Neutrophil (primary cell): Measurements from ENCODE around the gene HTR4.
"Not testable (repeated sequence)": the region's sequence is repeated elsewhere in the genome, so short reads cannot be mapped to it uniquely, and the experiment has no call there.

Experiments used
- H3K27ac ChIP-seq: fragments of 200-600 bp; sonication (generic); 2 replicates; pipeline ENCODE4 v1.5.1; 2016; ENCODE audit warnings: mild to moderate bottlenecking, moderate library complexity
- H3K27me3 ChIP-seq: fragments of 200-600 bp; sonication (generic); 2 replicates; pipeline ENCODE4 v1.6.0; 2016; ENCODE audit warnings: mild to moderate bottlenecking
- H3K36me3 ChIP-seq: fragments of 200-600 bp; sonication (generic); 2 replicates; pipeline ENCODE4 v1.5.1; 2017
- H3K4me1 ChIP-seq, 2 experiments: fragments of 200-600 bp in 1 of 2; sonication (generic) in 1 of 2; 1 replicate in 1 of 2; 2 replicates in 1 of 2; pipeline versions ENCODE4 v1.5.1 to v1.6.1; 2013 to 2016; ENCODE audit warnings: low read depth in 1 of 2, low read length in 1 of 2, mild to moderate bottlenecking in 1 of 2, moderate library complexity in 1 of 2; ENCODE audit not compliant: control insufficient read depth in 1 of 2, insufficient read depth in 1 of 2
- H3K4me3 ChIP-seq, 2 experiments: fragments of 200-600 bp in 1 of 2; sonication (generic) in 1 of 2; 1 replicate in 1 of 2; 2 replicates in 1 of 2; pipeline ENCODE4 v1.5.1; 2013 to 2016; ENCODE audit warnings: low read depth in 1 of 2, low read length in 1 of 2, mild to moderate bottlenecking in 1 of 2, moderate library complexity in 1 of 2
- H3K9me3 ChIP-seq: fragments of 200-600 bp; sonication (generic); 2 replicates; pipeline ENCODE4 v1.5.1; 2016
- TF ChIP-seq, protein P1 (sequence below): fragments of 200-600 bp; sonication (generic); IDR thresholded peaks from 2 replicates; pipeline ENCODE4 v1.5.1; 2016; ENCODE audit warnings: antibody characterized with exemption

HTR4 gene

DNA sequence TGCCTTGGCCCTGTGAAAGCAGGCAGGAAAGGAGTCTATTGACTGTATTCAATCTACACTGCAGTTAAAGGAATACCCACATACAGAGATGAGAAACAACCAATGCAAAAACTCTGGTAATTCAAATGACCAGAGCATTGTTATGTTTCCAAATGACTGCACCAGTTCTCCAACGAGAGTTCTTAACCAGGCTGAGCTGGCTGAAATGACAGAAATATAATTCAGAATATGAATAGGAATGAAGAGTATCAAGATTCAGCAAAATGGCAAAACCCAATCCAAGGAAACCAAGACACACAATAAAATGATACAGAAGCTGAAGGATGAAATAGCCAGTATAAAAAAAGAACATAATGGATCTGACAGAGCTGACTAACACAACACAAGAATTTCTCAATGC, 119.1 kb downstream of the HTR4 start:
- Histone ChIP-seq H3K4me3 (no peak overlapping the region), H3K27me3 (no peaks in the 10 kb centered on the region), H3K36me3 (no peaks in the 10 kb centered on the region), H3K9me3 (no peaks in the 10 kb centered on the region), H3K27ac (no peak overlapping the region), H3K4me1 (no peaks in the 10 kb centered on the region)
- TF ChIP-seq, protein P1, sequence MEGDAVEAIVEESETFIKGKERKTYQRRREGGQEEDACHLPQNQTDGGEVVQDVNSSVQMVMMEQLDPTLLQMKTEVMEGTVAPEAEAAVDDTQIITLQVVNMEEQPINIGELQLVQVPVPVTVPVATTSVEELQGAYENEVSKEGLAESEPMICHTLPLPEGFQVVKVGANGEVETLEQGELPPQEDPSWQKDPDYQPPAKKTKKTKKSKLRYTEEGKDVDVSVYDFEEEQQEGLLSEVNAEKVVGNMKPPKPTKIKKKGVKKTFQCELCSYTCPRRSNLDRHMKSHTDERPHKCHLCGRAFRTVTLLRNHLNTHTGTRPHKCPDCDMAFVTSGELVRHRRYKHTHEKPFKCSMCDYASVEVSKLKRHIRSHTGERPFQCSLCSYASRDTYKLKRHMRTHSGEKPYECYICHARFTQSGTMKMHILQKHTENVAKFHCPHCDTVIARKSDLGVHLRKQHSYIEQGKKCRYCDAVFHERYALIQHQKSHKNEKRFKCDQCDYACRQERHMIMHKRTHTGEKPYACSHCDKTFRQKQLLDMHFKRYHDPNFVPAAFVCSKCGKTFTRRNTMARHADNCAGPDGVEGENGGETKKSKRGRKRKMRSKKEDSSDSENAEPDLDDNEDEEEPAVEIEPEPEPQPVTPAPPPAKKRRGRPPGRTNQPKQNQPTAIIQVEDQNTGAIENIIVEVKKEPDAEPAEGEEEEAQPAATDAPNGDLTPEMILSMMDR = no peak

DNA sequence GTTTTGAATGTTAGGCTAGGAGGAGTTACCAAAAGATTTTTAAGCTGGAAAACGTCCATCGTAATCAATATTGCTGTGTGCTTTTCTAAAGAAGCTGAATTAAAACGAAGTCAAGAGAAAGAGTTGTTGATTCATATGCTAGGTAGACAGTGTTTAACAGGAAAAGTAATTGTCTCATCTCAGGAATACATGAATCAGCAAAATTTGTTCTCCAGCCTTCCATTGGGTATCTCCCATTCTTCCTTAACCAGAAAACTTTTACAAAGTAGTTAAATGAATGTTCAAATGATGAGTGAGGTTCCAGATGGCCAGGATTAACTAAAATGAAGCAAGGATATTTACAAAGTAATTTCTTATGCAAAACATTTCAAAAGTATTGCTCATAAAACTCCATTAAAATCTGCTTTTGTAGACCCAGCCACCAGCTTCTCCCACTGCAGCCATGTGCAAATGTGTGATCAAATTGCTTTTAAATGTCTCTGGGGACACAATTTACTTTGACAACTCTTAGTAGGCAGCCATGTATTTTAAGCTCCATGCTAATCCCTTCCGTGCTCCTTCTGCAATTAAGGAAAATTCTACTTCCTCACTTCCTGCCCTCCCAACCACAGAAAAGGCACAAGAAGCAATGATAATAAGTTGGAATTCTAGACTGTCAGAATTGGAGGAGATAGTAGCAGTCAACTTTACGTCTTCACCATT, 121.2 kb downstream of the HTR4 start:
- H3K4me3 ChIP-seq = no peak overlapping the region
- H3K36me3 ChIP-seq = no peaks in the 10 kb centered on the region
- H3K27me3 ChIP-seq = no peaks in the 10 kb centered on the region
- no peaks in the 10 kb centered on the region for H3K9me3 ChIP-seq
- H3K27ac ChIP-seq = no peak overlapping the region
- no peaks in the 10 kb centered on the region for H3K4me1 ChIP-seq
- TF ChIP-seq, protein P1 = no peak

DNA sequence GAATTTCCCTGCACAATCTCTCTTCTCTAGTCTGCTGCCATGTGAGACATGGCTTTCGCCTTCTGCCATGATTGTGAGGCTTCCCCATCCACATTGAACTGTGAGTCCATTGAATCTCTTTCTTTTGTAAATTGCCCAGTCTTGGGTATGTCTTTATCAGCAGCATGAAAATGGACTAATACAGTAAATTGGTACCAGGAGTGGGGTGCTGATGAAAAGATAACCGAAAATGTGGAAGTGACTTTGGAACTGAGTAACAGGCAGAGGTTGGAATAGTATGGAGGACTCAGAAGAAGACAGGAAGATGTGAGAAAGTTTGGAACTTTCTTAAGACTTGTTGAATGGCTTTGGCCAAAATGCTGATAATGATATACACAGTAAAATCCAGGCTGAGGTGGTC, 124.9 kb downstream of the HTR4 start:
- H3K27me3 ChIP-seq, H3K27ac ChIP-seq, H3K9me3 ChIP-seq, H3K4me1 ChIP-seq, H3K4me3 ChIP-seq, H3K36me3 ChIP-seq: not testable (repeated sequence)

DNA sequence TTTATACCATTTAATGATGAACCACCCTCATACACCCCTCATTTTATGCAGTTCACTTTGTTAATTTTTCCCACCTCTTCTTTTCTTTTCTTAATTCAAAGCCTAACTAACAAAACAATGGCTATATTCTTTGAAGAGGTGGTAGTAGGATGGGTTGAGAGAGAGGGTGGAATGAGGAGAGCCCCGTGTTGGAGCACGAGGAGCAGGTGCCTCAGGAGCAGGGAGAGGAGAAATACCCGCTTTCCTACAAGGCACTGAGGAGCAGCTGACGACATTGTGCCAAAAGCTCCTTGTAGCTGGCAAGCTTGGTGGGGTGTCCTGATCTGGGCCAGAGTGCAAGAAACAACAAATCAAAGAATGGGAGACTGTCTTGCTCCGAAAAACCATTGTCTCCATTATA, 129.6 kb downstream of the HTR4 start:
- Histone ChIP-seq H3K4me3 (no peak overlapping the region), H3K4me1 (no peaks in the 10 kb centered on the region), H3K9me3 (no peaks in the 10 kb centered on the region), H3K27me3 (no peaks in the 10 kb centered on the region), H3K36me3 (no peaks in the 10 kb centered on the region), H3K27ac (no peak overlapping the region)
- TF ChIP-seq, protein P1 = no peak

DNA sequence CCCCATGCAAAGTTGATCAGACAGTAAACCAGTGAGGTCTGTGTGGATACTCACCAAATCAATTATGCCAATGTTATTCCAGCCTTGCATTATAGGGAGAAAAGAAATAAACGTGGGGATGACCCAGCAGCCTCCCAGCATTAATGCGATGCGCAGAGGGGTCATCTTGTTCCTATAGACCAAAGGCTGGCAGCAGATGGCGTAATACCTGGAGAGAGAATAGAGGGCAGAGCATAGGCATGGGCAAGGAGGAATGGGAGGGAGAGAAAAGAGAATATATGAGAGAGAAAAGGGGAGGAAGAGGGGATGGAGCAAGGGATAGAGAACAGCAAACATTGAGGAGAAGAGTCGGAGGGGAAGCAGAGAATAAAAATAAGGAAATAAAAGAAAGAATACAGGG, 131.2 kb downstream of the HTR4 start:
- H3K9me3 ChIP-seq = no peaks in the 10 kb centered on the region
- no peaks in the 10 kb centered on the region for H3K27me3 ChIP-seq
- H3K4me1 ChIP-seq = no peaks in the 10 kb centered on the region
- H3K36me3 ChIP-seq = no peaks in the 10 kb centered on the region
- no peak overlapping the region for H3K4me3 ChIP-seq
- H3K27ac ChIP-seq = no peak overlapping the region
- TF ChIP-seq, protein P1 = no peak

DNA sequence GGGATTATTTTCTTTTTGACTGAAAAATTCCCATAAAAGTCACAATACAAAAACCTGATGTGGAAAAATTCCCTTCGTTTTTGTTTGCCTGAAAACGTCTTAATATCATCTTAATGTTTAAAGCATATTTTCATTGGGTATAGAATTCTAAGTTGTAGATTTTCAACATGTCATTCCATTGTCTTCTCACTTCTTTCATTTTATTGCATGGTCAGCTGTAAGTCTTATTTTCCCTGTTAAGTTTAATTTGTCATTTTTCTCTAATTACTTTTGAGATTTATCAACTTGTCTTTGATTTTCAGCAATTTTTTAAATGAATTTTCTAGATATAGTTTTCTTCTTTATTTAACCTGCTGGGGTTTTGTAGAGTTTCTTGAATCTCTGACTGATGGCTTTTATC, 138.9 kb downstream of the HTR4 start:
- Histone ChIP-seq H3K27ac (no peak overlapping the region), H3K4me3 (no peak overlapping the region), H3K27me3 (no peaks in the 10 kb centered on the region), H3K36me3 (no peaks in the 10 kb centered on the region), H3K4me1 (no peaks in the 10 kb centered on the region), H3K9me3 (no peaks in the 10 kb centered on the region)
- TF ChIP-seq, protein P1 = no peak
